ENCODE measurements around the gene RPL18. TPM values are rescaled to one million over a fixed set of nuclear protein-coding genes. Genes with fewer than 3 reads are reported as not detected.
"Not testable (repeated sequence)": the region's sequence is repeated elsewhere in the genome, so short reads cannot be mapped to it uniquely, and the experiment has no call there.

Gene RPL18
- total RNA-seq, 1 donor from 2014 or later, result 997 TPM

DNA sequence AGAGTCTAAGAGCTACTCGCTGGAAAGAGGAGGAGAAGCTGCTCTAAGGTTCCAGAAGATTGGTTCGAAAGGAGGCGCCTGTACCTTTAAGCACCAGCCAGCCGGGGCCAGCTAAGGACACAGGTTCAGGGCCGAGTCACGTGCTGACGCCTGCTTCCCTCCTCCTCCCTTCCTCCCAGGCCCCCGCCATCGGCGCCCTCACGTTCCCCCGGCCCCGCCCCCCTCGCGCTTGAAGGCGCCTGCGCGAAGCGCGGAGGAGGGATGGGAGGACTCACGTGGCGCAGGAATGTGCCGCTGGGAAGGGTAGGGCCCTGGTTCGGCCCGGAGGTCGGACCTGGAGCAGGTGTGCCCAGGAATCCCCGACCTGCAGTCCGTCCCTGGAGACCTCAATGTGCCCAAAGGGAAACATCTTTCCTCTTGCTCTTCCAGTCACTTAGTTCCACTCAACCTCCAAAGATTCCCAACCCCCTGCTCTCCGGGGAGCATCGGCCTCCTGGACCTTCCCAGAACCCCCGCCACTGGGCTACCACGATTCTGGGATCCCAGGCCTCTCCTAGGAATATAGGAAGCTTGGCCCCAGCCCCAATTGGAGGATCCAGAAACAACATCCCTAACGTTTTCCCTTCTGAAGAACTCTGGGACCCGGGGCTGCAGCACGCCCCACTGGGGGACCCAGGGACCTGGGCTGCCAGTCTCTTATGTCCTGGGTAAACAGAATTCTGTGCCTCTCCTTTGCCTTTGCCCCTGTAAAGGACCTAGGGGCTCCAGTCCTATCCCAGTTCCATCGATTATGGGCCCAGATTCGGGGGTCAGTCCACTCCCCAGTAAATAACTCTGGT is 15.7 kb upstream of the RPL18 start:
- Histone ChIP-seq H3K27me3 (ENCODE audit: low read depth) (no peaks in the 10 kb centered on the region), H3K4me1 (peaks cover 75% of the 10 kb centered on the region), H3K27ac (peak overlapping the region; percentile 96), H3K9me3 (no peaks in the 10 kb centered on the region), H3K36me3 (peaks cover 37% of the 10 kb centered on the region), H3K4me3 (peak overlapping the region; percentile 84)
- TF ChIP-seq, protein P1, sequence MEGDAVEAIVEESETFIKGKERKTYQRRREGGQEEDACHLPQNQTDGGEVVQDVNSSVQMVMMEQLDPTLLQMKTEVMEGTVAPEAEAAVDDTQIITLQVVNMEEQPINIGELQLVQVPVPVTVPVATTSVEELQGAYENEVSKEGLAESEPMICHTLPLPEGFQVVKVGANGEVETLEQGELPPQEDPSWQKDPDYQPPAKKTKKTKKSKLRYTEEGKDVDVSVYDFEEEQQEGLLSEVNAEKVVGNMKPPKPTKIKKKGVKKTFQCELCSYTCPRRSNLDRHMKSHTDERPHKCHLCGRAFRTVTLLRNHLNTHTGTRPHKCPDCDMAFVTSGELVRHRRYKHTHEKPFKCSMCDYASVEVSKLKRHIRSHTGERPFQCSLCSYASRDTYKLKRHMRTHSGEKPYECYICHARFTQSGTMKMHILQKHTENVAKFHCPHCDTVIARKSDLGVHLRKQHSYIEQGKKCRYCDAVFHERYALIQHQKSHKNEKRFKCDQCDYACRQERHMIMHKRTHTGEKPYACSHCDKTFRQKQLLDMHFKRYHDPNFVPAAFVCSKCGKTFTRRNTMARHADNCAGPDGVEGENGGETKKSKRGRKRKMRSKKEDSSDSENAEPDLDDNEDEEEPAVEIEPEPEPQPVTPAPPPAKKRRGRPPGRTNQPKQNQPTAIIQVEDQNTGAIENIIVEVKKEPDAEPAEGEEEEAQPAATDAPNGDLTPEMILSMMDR (IDR thresholded peaks at IDR 0.05), result no peak
- ATAC-seq (peak; percentile 68 to 74), DNase-seq (peak; percentile 98)
- intact Hi-C loops (cut with DNase I), result no loop called here

DNA sequence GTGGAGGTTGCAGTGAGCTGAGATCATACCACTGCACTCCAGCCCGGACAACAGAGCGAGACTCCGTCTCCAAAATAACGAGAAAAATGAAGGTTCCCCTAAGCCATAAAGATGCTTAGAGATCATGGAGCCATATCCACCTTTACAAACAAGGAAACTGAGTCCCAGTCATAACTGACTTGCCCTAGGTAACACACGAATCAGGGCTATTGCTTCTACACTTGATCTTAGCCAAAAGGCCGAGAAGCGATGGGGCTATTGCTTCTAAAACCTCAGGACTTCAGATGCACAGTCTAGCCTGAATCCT is 15.0 kb upstream of the RPL18 start:
- H3K27ac ChIP-seq, result peak overlapping the region; percentile 96
- DNase-seq (no peak), ATAC-seq (no peak)
- no peaks in the 10 kb centered on the region for H3K9me3 ChIP-seq
- H3K27me3 ChIP-seq (ENCODE audit: low read depth), result no peaks in the 10 kb centered on the region
- TF ChIP-seq, protein P1 (IDR thresholded peaks at IDR 0.05), result no peak
- intact Hi-C loops (cut with DNase I), result no loop called here
- H3K36me3 ChIP-seq, result peaks cover 41% of the 10 kb centered on the region
- peak overlapping the region; percentile 84 for H3K4me3 ChIP-seq
- peaks cover 80% of the 10 kb centered on the region for H3K4me1 ChIP-seq

DNA sequence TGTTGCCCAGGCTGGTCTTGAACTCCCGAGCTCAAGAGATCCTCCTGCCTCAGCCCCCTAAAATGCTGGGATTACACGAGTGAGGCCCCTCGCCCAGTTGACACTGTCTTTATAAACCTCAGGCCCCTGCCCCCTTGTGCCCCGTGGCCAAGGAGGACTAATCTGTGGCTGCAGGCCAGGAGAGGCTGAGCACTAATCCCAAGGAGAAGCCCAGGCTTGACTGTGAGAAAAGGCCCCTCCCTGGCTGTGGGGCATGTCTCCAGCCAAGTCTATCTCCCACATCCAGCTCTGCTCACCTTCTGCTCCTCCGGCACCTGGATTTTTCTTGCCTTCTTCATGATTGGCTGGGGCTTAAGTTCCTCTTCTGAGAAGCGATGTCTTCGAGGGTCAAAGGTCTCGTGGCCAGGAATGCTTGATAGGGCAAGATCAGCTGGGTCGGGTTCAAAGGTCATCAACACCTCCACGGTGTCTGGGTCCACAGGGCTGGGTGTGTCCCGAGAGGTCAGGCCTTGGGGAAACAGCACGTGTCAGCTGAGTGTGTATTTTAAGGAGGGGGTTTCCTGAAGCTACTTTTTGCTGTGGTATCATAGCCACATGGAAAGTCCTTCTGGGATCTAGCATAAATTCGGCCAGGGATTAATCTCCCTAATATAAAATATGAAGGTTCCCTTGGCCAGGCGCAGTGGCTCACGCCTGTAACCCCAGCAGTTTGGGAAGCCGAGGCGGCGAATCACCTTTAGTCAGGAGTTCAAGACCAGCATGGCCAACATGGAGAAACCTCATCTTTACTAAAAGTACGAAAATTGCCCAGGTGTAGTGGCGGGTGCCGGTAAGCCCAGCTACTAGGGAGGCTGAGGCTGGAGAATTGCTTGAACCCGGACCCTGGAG is 14.4 kb upstream of the RPL18 start:
- Histone ChIP-seq H3K36me3 (peaks cover 44% of the 10 kb centered on the region), H3K4me1 (peaks cover 75% of the 10 kb centered on the region), H3K27ac (peak overlapping the region; percentile 96), H3K9me3 (no peaks in the 10 kb centered on the region), H3K4me3 (peak overlapping the region; percentile 84), H3K27me3 (ENCODE audit: low read depth) (no peaks in the 10 kb centered on the region)
- ATAC-seq (no peak), DNase-seq (no peak)
- TF ChIP-seq, protein P1 (IDR thresholded peaks at IDR 0.05), result no peak
- intact Hi-C loops (cut with DNase I), result no loop called here

DNA sequence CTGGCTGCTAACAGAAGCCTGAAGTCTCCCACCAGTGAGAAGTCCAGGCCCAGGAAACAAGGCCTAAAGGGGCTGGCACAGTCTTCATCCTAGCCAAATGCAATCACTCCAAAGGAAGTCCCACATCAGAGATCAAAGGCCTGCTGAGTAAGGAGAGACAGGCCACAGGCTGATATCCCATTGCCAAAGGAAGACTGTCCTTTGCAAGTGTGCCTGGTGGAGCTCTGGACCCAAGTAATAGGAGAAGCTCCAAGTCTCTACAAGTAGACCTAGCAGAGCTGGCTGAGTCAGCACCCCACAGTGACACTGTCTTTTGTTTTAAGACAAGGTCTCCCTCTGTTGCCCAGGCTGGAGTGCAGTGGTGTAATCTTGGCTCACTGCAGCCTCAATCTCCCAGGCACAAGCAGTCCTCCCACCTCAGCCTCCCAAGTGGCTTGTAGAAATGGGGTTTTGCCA is 13.7 kb upstream of the RPL18 start:
- no peaks in the 10 kb centered on the region for H3K27me3 ChIP-seq (ENCODE audit: low read depth)
- peaks cover 49% of the 10 kb centered on the region for H3K36me3 ChIP-seq
- no peaks in the 10 kb centered on the region for H3K9me3 ChIP-seq
- TF ChIP-seq, protein P1 (IDR thresholded peaks at IDR 0.05), result no peak
- no peak overlapping the region for H3K4me3 ChIP-seq
- DNase-seq (no peak), ATAC-seq (no peak)
- peaks cover 73% of the 10 kb centered on the region for H3K4me1 ChIP-seq
- intact Hi-C loops (cut with DNase I), result no loop called here
- H3K27ac ChIP-seq, result peak overlapping the region; percentile 96

DNA sequence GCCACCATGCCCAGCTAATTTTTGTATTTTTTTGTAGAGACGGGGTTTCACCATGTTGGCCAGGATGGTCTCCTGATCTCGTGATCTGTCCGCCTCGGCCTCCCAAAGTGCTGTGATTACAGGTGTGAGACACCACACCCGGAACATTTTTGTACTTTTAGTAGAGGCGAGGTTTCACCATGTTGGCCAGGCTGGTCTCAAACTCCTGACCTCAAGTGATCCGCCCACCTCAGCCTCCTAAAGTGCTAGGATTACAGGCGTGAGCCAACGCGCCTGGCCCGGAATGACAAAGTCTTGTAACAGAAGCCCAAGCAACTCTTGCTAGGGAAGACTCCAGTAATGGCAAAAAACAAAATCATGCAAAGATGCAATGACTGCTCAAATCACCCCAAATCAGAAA is 13.3 kb upstream of the RPL18 start:
- ATAC-seq; H3K27me3 ChIP-seq (ENCODE audit: low read depth); H3K4me3 ChIP-seq; DNase-seq; H3K9me3 ChIP-seq; intact Hi-C loops (cut with DNase I): not testable (repeated sequence)
- Histone ChIP-seq H3K36me3 (peaks cover 49% of the 10 kb centered on the region), H3K27ac (peak overlapping the region; percentile 96), H3K4me1 (peaks cover 73% of the 10 kb centered on the region)

Measured in lower lobe of right lung (tissue), 2 donors.